Gastroesophageal sphincter (tissue), 4 donors: ENCODE data around the gene ALDH7A1. TPM values are rescaled to one million over a fixed set of nuclear protein-coding genes. Genes with fewer than 3 reads are reported as not detected.
A peak's percentile ranks its signal among the peaks of the same experiment; 100 is the strongest.
"Not testable (repeated sequence)": the region's sequence is repeated elsewhere in the genome, so short reads cannot be mapped to it uniquely, and the experiment has no call there.

Experiments used
- ATAC-seq: fragments of 150-250 bp; one replicate; pipeline ENCODE4 v1.9.1; 2016; ENCODE audit warnings: mild to moderate bottlenecking, moderate library complexity
- H3K27ac ChIP-seq, 4 donors: fragments of 200-600 bp; sonication (generic) in 3 of 4; 1 replicate in 3 of 4; 2 replicates in 1 of 4; pipeline ENCODE4 v1.5.1; 2016 to 2019
- H3K27me3 ChIP-seq: fragments of 200-600 bp; sonication (generic); one replicate; pipeline ENCODE4 v1.5.1; 2019
- H3K36me3 ChIP-seq, 2 donors: fragments of 200-600 bp; sonication (generic); one replicate each; pipeline ENCODE4 v1.5.1; 2019; ENCODE audit warnings: control low read depth in 1 of 2
- H3K4me1 ChIP-seq, 3 donors: fragments of 200-600 bp; sonication (generic); 1 replicate in 2 of 3; 2 replicates in 1 of 3; pipeline ENCODE4 v1.5.1; 2016 to 2019; ENCODE audit warnings: control low read depth in 2 of 3
- H3K4me3 ChIP-seq, 2 donors: fragments of 200-600 bp; sonication (generic); one replicate each; pipeline ENCODE4 v1.5.1; 2019; ENCODE audit warnings: mild to moderate bottlenecking in 1 of 2, moderate library complexity in 1 of 2
- H3K9me3 ChIP-seq, 3 donors: fragments of 200-600 bp; sonication (generic); one replicate each; pipeline ENCODE4 v1.5.1; 2017 to 2019; ENCODE audit warnings: control low read depth in 2 of 3
- EP300 ChIP-seq: sonication (generic); formaldehyde crosslinking; IDR thresholded peaks from one replicate; pipeline ENCODE4 v1.6.1; 2017; ENCODE audit warnings: antibody characterized with exemption, mild to moderate bottlenecking
- POLR2A ChIP-seq, 2 donors: fragments of 450-650 bp; IDR thresholded peaks; one replicate each; pipeline ENCODE4 v1.6.1; 2017; ENCODE audit warnings: antibody characterized with exemption in 2 of 2, mild to moderate bottlenecking in 2 of 2, moderate library complexity in 1 of 2
- POLR2AphosphoS5 ChIP-seq: sonication (generic); formaldehyde crosslinking; IDR thresholded peaks from one replicate; pipeline ENCODE4 v1.6.1; 2017; ENCODE audit warnings: antibody characterized with exemption
- WGBS, 2 donors: methylation state at CpG; one replicate each; pipeline ENCODE4 v1.1.5; 2018; ENCODE audit warnings: low coverage in 1 of 2; 5-methylcytosine and 5-hydroxymethylcytosine counted together
- total RNA-seq, 4 donors: library from RNA; depleted of rRNA; stranded (reverse); fragments of >200 nt; gene quantifications; one replicate each; pipeline ENCODE4 v1.1.0, GENCODE V29; 2016
- TF ChIP-seq, protein P1 (sequence below), 4 experiments: fragments of 200-600 bp in 2 of 4; fragments of 450-650 bp in 2 of 4; sonication (generic) in 1 of 4; IDR thresholded peaks; one replicate each; pipeline ENCODE4 v1.5.1; 2017 to 2019; ENCODE audit warnings: antibody characterized with exemption in 4 of 4, mild to moderate bottlenecking in 2 of 4, moderate library complexity in 2 of 4

The ALDH7A1 gene
- total RNA-seq, 4 donors from 2014 or later: 13.6 to 23.4 (median 18.6) TPM

DNA sequence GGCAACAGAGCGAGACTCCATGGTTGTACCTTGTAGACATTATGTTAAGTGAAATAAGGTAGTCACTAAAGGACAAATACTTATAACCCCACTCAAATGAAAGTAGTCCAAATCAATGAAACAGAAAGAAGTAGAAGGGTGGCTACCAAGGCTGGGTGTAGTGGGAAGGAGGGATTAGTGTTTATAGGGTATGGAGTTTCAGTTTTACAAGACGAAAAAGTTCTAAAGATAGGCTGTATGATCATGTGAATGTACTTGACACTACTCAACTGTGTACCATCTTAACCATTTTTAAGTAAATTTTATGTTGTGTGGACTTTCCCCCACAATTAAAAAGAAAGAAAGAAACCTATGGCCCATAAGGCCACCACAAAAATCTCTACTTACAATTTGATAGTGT, 32.2 kb downstream of the ALDH7A1 start:
- Histone ChIP-seq H3K36me3 (peaks cover 0 to 74% of the 10 kb centered on the region in 2 donors), H3K9me3 (no peaks in the 10 kb centered on the region), H3K27me3 (no peaks in the 10 kb centered on the region), H3K27ac (no peak overlapping the region), H3K4me1 (no peaks in the 10 kb centered on the region), H3K4me3 (no peak overlapping the region)
- TF ChIP-seq POLR2AphosphoS5 (no peak), POLR2A (IDR thresholded peaks at IDR 0.05) (no peak), EP300 (no peak)
- TF ChIP-seq, protein P1, sequence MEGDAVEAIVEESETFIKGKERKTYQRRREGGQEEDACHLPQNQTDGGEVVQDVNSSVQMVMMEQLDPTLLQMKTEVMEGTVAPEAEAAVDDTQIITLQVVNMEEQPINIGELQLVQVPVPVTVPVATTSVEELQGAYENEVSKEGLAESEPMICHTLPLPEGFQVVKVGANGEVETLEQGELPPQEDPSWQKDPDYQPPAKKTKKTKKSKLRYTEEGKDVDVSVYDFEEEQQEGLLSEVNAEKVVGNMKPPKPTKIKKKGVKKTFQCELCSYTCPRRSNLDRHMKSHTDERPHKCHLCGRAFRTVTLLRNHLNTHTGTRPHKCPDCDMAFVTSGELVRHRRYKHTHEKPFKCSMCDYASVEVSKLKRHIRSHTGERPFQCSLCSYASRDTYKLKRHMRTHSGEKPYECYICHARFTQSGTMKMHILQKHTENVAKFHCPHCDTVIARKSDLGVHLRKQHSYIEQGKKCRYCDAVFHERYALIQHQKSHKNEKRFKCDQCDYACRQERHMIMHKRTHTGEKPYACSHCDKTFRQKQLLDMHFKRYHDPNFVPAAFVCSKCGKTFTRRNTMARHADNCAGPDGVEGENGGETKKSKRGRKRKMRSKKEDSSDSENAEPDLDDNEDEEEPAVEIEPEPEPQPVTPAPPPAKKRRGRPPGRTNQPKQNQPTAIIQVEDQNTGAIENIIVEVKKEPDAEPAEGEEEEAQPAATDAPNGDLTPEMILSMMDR (IDR thresholded peaks at IDR 0.05): no peak
- no peak for ATAC-seq
- 87 to 88% methylated on average over 2 of the region's 2 CpGs for WGBS, 2 donors

GRCh38 chr5:126561908-126562307, 33.1 kb downstream of the ALDH7A1 start:
- H3K27me3 ChIP-seq: no peaks in the 10 kb centered on the region
- no peaks in the 10 kb centered on the region for H3K9me3 ChIP-seq
- H3K4me3 ChIP-seq: no peak overlapping the region
- peaks cover 0 to 74% of the 10 kb centered on the region in 2 donors for H3K36me3 ChIP-seq
- no peaks in the 10 kb centered on the region for H3K4me1 ChIP-seq
- H3K27ac ChIP-seq: no peak overlapping the region
- ATAC-seq: no peak
- WGBS, 2 donors: 84 to 86% methylated on average over 1 of the region's 1 CpG
- TF ChIP-seq, protein P1 (IDR thresholded peaks at IDR 0.05): no peak
- no peak for TF ChIP-seq EP300
- TF ChIP-seq POLR2A (IDR thresholded peaks at IDR 0.05): no peak
- no peak for TF ChIP-seq POLR2AphosphoS5

DNA sequence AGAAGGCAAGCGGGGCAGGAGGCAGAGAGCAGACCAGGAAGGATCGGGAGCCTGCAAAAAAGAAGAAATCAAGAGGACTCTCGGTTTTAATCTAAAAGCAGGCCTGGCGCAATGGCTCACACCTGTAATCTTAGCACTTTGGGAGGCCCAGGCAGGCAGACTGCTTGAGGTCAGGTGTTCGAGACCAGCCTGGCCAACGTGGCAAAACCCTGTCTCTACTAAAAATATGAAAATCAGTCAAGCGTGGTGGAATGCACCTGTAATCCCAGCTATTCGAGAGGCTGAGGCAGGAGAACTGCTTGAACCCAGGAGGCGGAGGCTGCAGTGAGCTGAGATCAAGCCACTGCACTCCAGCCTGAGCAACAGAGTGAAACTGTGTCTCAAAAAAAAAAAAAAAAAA, 39.9 kb downstream of the ALDH7A1 start:
- H3K9me3 ChIP-seq, H3K27me3 ChIP-seq, H3K4me1 ChIP-seq, ATAC-seq, H3K4me3 ChIP-seq, H3K27ac ChIP-seq: not testable (repeated sequence)
- H3K36me3 ChIP-seq: peaks cover 2 to 90% of the 10 kb centered on the region in 2 donors
- WGBS, 2 donors: 90 to 100% methylated on average over 3 to 8 of the region's 9 CpGs

DNA sequence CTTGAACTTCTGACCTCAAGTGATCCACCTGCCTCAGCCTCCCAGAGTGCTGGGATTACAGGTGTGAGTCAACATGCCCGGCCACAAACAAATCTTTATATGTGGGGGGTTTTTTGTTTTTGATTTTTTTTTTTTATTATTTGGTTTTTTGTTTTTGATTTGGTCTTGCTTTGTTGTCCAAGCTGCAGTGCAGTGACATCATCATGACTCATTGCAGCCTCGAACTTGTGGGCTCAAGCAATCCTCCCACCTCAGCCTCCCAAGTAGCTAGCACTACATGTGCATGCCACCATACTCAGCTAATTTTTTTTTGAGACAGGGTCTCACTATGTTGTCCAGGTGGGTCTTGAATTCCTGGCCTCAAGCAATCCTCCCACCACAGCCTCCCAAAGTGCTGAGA, 42.4 kb downstream of the ALDH7A1 start:
- TF ChIP-seq, protein P1 (IDR thresholded peaks at IDR 0.05): no peak
- no peak for TF ChIP-seq EP300
- no peak for TF ChIP-seq POLR2A (IDR thresholded peaks at IDR 0.05)
- TF ChIP-seq POLR2AphosphoS5: no peak
- Histone ChIP-seq H3K9me3 (no peaks in the 10 kb centered on the region), H3K4me3 (no peak overlapping the region), H3K4me1 (no peaks in the 10 kb centered on the region), H3K36me3 (peaks cover 2 to 97% of the 10 kb centered on the region in 2 donors), H3K27me3 (no peaks in the 10 kb centered on the region), H3K27ac (no peak overlapping the region)
- no peak for ATAC-seq
- WGBS, 2 donors: 80 to 100% methylated on average over 1 of the region's 2 CpGs

DNA sequence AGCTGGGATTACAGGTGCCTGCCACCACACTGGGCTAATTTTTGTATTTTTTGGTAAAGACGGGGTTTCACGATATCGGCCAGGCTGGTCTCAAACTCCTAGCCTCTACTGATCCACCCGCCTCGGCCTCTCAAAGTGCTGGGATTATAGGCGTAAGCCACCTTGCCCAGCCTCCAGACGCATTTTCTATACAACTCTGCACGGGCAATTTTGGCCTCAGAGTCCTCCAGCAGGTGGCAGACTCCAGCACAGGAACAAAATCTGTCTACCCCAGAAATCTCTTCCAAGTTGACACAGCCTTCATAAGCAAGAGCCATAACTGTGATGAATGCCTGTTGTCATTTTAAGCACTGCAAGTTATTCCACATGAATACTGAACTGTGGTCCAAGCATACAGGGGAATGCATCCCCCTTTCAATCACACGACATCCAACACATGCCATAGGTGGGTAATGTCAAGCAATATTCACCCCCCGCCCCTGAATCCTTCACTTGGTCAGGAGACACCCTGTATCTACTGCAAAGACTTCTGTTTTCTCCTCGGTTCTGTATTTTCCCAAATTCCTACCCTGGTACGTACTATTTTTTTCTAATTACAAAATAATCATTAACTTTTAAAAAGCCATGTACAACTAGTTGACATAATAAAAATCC, 50.8 kb downstream of the ALDH7A1 start:
- no peak for ATAC-seq
- Histone ChIP-seq H3K27ac (no peak overlapping the region), H3K9me3 (no peaks in the 10 kb centered on the region), H3K36me3 (peaks cover 0 to 53% of the 10 kb centered on the region in 2 donors), H3K4me1 (peaks cover 0 to 3% (median 0%) of the 10 kb centered on the region in 3 donors), H3K4me3 (no peak overlapping the region), H3K27me3 (no peaks in the 10 kb centered on the region)
- TF ChIP-seq POLR2AphosphoS5: no peak
- TF ChIP-seq POLR2A (IDR thresholded peaks at IDR 0.05): no peak
- TF ChIP-seq, protein P1 (IDR thresholded peaks at IDR 0.05): peak in 2 of 4 experiments; percentile 27 to 52
- 75 to 88% methylated on average over 5 to 7 of the region's 12 CpGs for WGBS, 2 donors
